Mononuclear cell (primary cell): ENCODE results near the gene RBM33. TPM values are rescaled to one million over a fixed set of nuclear protein-coding genes. Genes with fewer than 3 reads are reported as not detected.

Experiments
- H3K27me3 ChIP-seq: 2 replicates; pipeline ENCODE4 v1.6.0; 2011; ENCODE audit warnings: low read length, control low read depth; ENCODE audit not compliant: insufficient read depth
- H3K4me1 ChIP-seq: 2 replicates; pipeline ENCODE4 v1.5.1; 2011; ENCODE audit warnings: mild to moderate bottlenecking, low read length, control low read depth; ENCODE audit not compliant: insufficient read depth
- H3K4me3 ChIP-seq: 2 replicates; pipeline ENCODE4 v1.5.1; 2011; ENCODE audit warnings: mild to moderate bottlenecking, low read length, moderate library complexity
- H3K9me3 ChIP-seq: 2 replicates; pipeline ENCODE4 v1.5.1; 2011; ENCODE audit warnings: low read depth, mild to moderate bottlenecking, control low read depth, low read length
- total RNA-seq: library from RNA; depleted of rRNA; stranded (reverse); fragments of >200 nt; gene quantifications from one replicate; pipeline ENCODE4 v1.2.3, GENCODE V29; 2012

Gene RBM33
- total RNA-seq, 1 donor = 100 TPM

DNA sequence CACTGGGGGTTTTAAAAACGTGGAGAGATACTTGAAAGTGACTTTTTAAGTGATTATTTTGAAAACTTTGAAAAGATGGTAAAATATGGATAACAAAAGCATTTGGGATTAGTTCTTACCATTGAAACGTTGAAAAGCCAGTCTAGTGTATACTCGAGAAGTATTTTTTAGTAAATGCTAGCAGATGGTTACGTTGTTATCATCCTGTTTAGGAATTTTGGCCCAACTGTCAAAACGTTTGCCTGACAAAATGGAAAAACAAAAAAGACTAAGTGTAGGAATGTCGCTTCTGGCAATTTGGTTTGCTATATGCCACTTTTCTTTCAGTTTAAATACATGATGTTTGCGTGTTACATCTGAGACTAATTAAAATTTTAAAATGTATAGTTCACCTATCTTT, 1.2 kb downstream of the RBM33 start:
- H3K4me3 ChIP-seq = no peak overlapping the region
- H3K4me1 ChIP-seq = peaks cover 23% of the 10 kb centered on the region
- H3K9me3 ChIP-seq = peaks cover 12% of the 10 kb centered on the region
- no peaks in the 10 kb centered on the region for H3K27me3 ChIP-seq

- H3K27me3 ChIP-seq = no peaks in the 10 kb centered on the region
- H3K4me3 ChIP-seq = no peak overlapping the region
- peaks cover 12% of the 10 kb centered on the region for H3K9me3 ChIP-seq
- H3K4me1 ChIP-seq = peaks cover 31% of the 10 kb centered on the region
These were observed 2.2 kb downstream of the RBM33 start for GRCh38 chr7:155646669-155647068.

DNA sequence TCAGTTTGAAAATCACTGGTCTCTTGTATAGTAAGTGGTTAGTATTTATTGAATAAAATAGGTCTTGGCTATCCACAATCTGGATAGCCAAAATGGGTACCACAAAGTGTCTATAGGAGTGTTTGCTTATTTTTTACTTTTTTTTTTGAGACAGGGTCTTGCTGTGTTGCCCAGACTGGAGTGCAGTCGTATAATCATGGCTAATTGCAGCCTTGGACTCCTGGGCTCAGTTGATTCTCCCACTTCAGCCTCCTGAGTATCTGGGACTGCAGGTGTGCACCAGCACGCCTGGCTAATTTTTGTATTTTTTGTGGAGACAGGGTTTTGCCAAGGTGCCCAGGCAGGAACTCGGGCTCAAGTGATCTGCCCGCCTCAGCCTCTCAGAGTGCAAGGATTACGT, 2.8 kb downstream of the RBM33 start:
- H3K27me3 ChIP-seq = no peaks in the 10 kb centered on the region
- peaks cover 31% of the 10 kb centered on the region for H3K4me1 ChIP-seq
- peaks cover 12% of the 10 kb centered on the region for H3K9me3 ChIP-seq
- no peak overlapping the region for H3K4me3 ChIP-seq

DNA sequence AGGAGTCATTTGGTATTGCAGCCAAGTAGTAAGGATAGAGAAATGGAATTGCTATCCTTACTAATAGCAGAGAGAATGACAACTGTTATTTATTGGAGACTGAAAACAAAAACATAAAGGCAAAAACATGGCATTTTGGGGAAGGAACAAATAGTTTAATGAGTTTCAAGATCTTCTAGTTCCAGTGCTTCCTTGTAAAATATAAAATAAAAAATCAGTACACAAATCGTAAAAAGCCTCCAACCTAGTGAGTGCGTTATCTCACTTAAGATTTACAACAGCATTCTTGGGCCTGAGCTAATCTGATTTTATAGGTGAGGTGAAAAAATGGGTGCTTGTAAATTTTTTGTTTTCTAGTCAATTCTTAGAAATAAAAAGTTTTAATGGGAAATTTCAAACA, 3.3 kb downstream of the RBM33 start:
- Histone ChIP-seq H3K9me3 (peaks cover 12% of the 10 kb centered on the region), H3K27me3 (no peaks in the 10 kb centered on the region), H3K4me1 (peaks cover 31% of the 10 kb centered on the region), H3K4me3 (no peak overlapping the region)

- Histone ChIP-seq H3K4me1 (peaks cover 34% of the 10 kb centered on the region), H3K4me3 (no peak overlapping the region), H3K9me3 (peaks cover 12% of the 10 kb centered on the region), H3K27me3 (no peaks in the 10 kb centered on the region)
These were observed 4.4 kb downstream of the RBM33 start for GRCh38 chr7:155648752-155649339.

- Histone ChIP-seq H3K27me3 (no peaks in the 10 kb centered on the region), H3K9me3 (peaks cover 12% of the 10 kb centered on the region), H3K4me3 (no peak overlapping the region), H3K4me1 (peaks cover 40% of the 10 kb centered on the region)
These were observed 5.1 kb downstream of the RBM33 start for GRCh38 chr7:155649588-155649987.

GRCh38 chr7:155652156-155653114, 8.0 kb downstream of the RBM33 start:
- Histone ChIP-seq H3K4me3 (no peak overlapping the region), H3K27me3 (no peaks in the 10 kb centered on the region), H3K9me3 (peaks cover 12% of the 10 kb centered on the region), H3K4me1 (peaks cover 36% of the 10 kb centered on the region)

DNA sequence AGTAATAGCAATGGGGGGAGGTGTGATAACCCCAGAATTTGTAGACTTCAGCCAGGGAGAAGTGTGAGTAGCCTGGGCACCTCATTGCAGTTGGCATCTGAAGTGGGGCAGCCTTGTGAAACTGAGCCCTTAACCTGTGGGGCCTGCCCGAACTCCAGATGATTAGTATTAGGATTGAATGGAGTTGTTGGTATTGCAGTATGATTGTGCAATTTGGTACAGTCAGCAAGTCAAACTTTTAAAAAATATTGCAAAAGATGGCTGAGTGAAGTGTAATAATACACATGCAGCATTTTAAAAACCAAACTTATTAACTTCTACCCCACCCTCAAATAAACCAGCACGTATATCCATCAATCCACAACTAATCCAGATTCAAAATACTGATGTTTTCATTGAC, 9.3 kb downstream of the RBM33 start:
- Histone ChIP-seq H3K9me3 (peaks cover 4% of the 10 kb centered on the region), H3K27me3 (no peaks in the 10 kb centered on the region), H3K4me3 (no peak overlapping the region), H3K4me1 (peaks cover 44% of the 10 kb centered on the region)

- Histone ChIP-seq H3K4me1 (peaks cover 36% of the 10 kb centered on the region), H3K27me3 (no peaks in the 10 kb centered on the region), H3K4me3 (no peak overlapping the region), H3K9me3 (no peaks in the 10 kb centered on the region)
These were observed 12.4 kb downstream of the RBM33 start for GRCh38 chr7:155656891-155657290.

GRCh38 chr7:155660059-155660757, 15.7 kb downstream of the RBM33 start:
- Histone ChIP-seq H3K27me3 (no peaks in the 10 kb centered on the region), H3K4me3 (no peak overlapping the region), H3K4me1 (peaks cover 30% of the 10 kb centered on the region), H3K9me3 (no peaks in the 10 kb centered on the region)

GRCh38 chr7:155660758-155661093, 16.3 kb downstream of the RBM33 start:
- Histone ChIP-seq H3K4me3 (no peak overlapping the region), H3K9me3 (no peaks in the 10 kb centered on the region), H3K27me3 (no peaks in the 10 kb centered on the region), H3K4me1 (peaks cover 30% of the 10 kb centered on the region)

GRCh38 chr7:155662343-155663043, 18.0 kb downstream of the RBM33 start:
- H3K4me1 ChIP-seq = peaks cover 28% of the 10 kb centered on the region
- H3K4me3 ChIP-seq = no peak overlapping the region
- H3K27me3 ChIP-seq = no peaks in the 10 kb centered on the region

GRCh38 chr7:155663937-155664336, 19.5 kb downstream of the RBM33 start:
- H3K4me1 ChIP-seq = peaks cover 20% of the 10 kb centered on the region
- no peak overlapping the region for H3K4me3 ChIP-seq
- no peaks in the 10 kb centered on the region for H3K9me3 ChIP-seq
- H3K27me3 ChIP-seq = no peaks in the 10 kb centered on the region

More at GRCh38 chr7:155662343-155663043, 18.0 kb downstream of the RBM33 start:
- no peaks in the 10 kb centered on the region for H3K9me3 ChIP-seq

DNA sequence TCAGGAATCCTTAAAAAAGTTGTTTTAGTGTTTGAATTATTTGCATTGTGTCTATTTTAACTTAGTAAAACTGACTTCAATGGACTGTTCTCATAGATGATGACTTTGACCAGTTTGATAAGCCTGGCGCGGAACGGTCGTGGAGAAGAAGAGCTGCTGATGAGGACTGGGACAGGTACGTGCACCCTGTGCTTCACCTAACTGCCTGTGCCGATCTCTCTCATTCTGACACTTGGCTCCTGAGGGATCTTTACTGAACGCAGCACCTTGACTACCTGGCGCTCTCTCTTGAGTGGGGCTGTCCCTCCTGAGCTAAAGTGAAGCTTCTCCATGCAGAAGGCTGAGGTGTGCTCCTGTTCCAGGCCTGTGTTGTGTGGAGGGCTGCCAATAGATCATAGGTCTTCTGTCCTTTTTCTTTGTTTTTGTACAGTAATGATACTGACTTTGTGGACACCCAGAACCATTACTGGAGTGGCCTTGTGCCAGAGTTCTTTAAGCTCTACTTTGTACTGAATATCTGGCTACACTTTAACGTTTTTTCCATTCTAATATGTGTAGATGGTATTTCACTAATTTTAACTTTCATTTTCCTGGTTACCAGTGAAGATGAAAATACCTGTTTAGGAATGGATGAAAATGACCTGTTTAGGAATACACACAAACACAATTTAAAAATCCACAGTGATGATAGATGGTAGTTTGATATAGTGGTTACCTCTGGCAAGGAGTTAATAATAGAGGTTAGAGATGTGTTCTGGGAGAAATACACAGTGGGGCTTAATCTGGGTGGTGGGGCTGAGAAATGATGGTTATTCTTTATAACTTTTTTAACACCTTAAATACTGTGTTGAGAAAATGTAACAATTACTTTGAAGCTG, 20.9 kb downstream of the RBM33 start:
- Histone ChIP-seq H3K27me3 (no peaks in the 10 kb centered on the region), H3K4me3 (no peak overlapping the region), H3K4me1 (peaks cover 20% of the 10 kb centered on the region), H3K9me3 (no peaks in the 10 kb centered on the region)
